GOT3 (cell line): ENCODE data around the gene ZSCAN31.
"Not testable (repeated sequence)": the region's sequence is repeated elsewhere in the genome, so short reads cannot be mapped to it uniquely, and the experiment has no call there.

Experiments used
- DNase-seq: peaks from one replicate; lab custom pipeline; 2025; ENCODE audit warnings: mixed read lengths; lab: John Stamatoyannopoulos, UW

The ZSCAN31 gene

DNA sequence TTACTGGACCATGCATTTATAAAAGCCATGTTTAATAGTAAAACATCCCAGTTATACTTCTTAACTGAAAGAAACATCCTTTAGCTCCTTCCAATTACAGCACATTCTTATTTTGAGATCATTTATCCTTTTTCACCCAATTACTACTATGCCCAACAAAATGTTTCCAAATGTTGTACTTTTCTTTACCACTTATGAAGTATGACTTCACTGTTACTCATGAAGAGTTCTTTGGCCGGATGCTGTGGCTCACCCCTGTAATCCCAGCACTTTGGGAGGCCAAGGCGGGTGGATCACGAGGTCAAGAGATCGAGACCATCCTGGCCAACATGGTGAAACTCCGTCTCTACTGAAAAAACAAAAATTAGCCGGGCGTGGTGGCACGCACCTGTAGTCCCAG is 18.1 kb downstream of the ZSCAN31 start:
- DNase-seq: not testable (repeated sequence)

DNA sequence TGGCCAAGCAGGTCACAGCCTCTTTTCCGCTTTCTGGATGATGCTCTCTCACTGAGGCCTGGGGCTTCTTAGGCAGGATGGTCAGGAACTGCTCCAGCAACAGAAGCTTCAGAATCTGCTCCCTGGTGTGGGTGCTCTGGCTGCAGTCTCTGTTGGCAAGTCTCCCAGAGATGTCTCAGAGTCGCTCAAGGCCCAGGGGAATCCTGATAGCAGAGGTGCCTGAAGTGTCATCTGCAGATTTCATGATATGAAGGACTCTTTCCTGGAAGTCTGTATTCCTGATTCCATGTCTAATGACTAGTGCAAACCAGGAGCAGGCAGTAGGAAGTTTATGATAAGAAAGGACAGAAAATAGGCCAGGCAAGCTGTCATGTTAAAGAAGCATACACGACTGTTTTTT is 20.3 kb downstream of the ZSCAN31 start:
- no peak for DNase-seq

DNA sequence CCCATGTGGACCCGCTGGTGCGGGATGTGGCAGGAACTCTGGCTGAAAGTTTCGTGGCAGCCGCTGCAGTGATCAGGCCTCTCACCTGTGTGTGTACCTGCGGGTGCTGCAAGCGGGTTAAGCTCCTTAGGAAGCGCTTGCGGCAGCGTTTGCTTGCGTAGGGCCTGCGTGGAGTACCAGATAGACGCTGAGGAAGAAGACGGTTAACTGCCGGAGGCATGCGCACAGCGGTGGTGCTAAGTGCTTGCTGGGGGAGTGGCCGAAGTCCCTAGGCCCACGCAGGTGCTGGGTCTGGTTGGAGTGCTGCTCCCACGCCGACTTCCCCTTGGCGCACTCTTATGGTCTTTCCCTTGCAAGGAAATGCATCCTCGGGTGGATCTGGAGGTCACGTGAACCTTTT is 23.0 kb downstream of the ZSCAN31 start:
- no peak for DNase-seq

DNA sequence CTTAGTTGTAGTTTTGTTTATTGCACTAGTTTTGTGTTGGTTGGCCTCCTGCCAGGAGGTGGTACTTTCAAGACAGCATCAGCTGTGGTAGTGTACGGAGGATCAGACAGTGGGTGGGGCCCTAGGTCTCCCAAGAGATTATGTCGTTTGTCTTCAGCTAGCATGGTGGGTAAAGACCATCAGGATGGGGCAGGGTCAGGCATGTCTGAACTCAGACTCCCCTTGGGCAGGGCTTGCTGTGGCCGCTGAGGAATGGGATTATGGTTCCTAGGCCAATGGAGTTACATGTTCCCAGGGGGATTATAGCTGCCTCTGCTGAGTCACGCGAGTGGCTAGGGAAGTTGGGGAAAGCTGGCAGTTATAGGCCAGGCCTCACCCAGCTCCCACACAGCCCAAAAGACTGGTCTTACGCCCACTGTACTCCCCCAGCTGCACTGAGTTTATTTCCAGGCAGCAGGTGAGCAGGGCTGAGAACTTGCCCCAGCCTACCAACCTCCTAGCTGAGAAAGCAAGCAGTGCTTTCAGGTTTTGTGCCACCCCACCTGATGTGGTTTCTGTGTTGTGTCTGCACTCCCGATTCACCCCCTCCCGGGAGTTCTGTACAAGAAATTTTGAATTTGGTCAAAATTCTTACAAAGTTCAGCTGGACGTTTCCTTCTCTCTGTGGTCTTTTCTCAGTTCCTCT is 24.7 kb downstream of the ZSCAN31 start:
- DNase-seq: no peak

DNA sequence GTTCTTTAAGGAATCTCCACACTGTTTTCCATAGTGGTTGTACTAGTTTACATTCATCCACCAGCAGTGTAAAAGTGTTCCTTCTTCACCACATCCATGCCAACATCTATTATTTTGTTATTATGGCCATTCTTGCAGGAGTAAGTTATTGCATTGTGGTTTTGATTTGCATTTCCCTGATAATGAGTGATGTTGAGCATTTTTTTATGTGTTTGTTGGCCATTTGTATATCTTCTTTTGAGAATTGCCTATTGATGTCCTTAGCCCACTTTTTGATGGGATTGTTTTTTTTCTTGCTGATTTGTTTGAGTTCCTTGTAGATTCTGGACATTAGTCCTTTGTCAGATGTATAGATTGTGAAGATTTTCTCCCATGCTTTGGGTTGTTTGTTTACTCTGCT is 29.6 kb downstream of the ZSCAN31 start:
- DNase-seq: not testable (repeated sequence)

DNA sequence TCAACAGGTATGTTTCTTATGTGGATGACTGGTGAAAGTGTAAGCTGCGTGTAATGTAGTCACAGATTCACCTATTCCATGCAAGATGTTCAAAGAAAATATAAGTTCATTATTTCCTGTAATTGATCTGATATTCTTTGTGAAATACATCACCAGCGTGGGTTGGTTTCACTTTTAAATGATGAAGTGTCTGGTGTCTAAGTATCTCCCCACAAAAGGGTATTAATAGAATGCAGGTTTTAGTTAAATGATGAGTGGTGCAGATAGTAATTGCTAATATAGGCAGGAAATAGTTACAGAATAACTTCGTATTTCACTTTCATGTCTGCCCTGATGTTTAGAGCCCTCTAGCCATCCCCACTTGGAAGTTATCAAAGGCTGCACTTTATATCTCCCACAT is 32.4 kb downstream of the ZSCAN31 start:
- no peak for DNase-seq

DNA sequence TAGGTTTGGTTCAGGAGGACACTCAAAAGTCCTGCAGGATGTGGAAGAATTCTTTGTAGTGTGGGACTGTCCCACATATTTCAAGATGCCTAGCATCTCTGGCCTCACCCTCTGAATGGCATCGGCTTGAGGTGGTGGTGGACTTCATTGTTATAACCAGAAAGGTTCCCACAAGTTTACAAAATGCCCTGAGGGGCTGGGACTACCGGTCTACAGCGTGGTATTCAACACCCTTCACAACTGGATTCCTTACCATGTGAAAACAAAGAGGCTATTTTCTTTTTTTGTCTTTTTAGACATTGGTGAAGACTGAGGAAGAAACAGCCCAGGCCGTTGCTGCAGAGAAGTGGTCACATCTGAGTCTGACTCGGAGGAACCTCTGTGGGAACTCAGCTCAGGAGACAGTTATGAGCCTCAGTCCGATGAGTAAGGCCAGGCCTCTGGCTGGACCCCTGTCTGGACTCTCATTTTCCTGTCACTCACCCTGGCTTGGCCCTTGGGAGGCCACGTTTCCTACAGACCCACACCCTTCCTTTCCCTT is 39.4 kb downstream of the ZSCAN31 start:
- DNase-seq: no peak

DNA sequence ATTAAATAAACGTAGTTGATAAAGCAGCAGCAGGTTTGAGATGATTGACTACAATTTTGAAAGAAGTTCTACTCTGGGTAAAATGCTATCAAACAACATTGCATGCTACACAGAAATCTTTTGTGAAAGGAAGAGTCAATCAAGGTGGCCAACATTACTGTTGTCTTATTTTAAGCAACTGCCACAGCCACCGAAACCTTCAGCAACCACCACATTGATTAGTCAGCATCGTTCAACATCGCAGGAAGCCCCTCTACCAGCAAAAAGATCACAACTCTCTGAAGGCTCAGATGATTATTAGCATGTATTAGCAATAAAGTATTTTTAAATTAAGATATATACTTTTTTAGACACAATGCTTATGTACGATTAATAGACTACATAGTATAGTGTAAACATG is 40.6 kb downstream of the ZSCAN31 start:
- DNase-seq: no peak

DNA sequence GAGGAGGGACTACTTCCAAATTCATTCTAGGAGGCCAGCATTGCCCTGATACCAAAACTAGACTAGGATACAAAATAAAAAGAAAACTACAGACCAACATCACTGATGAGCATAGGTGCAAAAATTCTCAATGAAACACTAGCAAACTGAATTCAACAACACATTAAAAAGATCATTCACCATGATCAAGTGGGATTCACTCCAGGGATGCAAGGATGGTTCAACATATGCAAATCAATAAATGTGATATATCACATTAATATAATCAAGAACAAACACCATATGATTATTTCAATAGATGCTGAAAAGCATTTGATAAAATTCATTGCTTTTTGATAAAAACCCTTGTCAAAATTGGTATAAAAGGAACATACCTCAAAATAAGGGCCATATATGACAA is 44.4 kb downstream of the ZSCAN31 start:
- DNase-seq: no peak

DNA sequence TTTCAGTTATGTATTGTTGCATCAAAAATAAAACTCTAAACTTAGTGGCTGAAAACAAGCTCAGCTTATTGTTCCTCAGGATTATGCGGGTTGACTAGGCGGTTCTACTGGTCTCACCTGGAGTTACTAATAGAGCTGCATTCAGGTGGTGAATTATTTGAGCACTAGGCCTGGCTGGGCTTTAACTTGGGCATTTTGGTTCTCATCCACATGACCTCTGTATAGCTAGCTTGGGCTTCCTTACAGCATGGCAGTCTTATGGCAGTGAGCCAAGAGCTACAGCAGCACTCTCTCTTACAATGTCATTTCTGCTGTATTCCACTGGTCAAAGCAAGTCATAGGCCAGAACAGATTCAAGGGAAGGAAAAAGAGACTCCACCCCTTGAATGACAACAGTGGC is 53.0 kb downstream of the ZSCAN31 start:
- DNase-seq: no peak

DNA sequence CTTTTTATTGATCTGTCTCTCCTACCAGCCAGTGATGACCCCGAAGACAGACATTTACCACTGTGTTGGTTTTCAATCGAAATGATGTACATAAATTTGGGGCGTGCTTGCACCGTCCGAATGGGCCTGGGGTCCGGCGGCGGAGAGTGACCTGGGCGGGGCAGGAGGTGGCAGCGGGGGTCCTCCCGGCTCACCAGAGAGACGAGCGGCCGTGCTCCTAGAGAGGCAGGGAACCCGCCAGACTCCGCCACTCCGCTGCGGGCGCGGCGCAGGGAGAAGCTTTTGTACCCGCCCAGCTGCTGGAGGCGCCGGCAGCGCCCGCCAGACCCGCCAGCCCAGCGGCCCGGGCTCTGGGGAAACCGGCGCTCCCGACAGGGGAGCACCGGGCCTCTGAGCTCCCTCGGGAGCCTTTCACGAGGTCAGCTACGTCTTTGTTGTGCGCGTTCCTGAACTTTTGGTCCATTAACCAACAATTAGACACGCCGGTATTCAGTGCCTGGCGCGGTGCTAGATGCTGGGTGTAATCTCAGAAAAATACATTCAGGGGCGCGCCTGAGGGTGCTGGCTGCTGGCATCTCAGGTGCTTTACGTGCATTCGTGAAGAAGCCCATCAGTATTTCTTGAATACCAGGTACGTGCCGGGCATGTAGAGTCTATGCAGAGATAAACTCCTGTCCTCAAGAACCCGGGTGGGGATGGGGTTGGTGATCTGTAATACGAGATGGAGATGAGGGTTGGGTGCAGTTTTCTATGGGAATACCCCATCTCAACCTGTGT is 54.5 kb downstream of the ZSCAN31 start, which contains the start of gene PGBD1:
PGBD1 (plus strand) TSS at position 285 of the 777 bp plus-strand sequence. CDS start 2,242 bp downstream, outside the sequence.
- peak; percentile 12 for DNase-seq

DNA sequence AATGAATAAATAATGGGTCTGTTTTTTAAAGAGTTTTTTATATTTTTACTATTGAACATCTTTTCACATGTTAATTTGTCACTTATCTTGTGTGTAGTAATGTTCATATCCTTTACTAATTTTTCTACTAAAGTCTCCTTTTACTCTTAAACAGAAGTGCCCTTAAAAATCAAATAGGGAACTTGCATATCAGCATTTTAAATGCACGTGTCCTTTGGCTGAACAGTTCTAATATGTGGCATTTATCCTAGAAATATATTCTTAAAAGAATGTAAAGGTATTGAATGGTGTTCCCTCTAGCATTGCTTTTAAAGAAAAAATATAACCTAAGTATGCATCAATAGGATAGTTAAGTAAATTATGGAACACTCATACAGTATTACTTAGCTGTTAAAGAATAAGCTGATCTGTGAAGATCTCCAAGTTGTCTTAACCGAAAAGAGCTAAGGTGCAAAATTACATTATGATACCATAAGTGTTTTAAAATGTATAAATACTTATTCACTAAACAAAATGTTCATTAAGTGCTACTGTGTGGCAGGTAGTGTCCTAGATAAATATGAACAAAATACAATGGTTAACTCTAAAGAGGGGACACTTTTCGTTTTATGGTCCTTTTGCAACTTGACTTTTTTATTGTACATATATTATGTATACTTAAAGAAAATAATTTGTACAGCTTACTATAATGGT is 55.2 kb downstream of the ZSCAN31 start:
- no peak for DNase-seq

DNA sequence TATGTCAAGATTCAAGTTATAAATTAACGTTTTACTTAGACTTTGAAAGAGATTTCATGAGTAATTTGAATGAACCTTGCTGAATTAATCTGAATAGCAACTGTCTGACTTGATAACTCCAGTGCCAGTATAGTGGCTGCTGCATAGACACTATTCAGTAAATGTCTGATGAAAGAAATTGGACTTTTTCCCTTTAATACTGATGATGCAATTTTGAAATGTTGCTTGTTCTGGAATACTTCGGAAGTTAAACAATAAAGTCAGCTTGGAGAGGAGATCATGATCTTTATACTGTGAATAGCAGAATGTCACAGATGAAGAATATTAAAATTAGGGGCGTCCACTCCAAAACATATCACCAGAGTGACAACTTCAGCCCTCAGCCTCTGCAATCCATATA is 58.2 kb downstream of the ZSCAN31 start:
- DNase-seq: no peak

DNA sequence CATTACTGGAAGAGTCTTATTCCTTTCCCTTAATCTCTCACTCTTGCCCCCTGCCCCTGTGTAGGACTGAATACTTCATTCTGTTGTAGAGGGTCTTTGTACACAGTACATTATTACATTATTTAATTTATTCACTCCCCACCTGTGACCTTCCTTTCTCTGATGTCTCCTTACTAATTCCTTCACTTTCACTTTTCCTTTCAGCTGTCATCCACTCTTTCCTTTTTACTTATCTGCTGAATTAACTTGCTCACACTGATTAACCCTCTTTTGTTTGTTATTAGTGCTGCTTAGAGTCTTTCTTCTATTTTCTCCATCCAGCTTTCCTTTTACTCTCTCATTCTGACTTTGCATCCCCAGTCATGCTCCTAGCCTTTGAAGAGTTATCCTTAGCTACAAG is 61.1 kb downstream of the ZSCAN31 start:
- no peak for DNase-seq
